GM19043 (cell line): ENCODE measurements around the gene SH3BP1.
"Not testable (repeated sequence)": the region's sequence is repeated elsewhere in the genome, so short reads cannot be mapped to it uniquely, and the experiment has no call there.

Source experiments
- ATAC-seq: cut with Tn5 transposase; IDR thresholded peaks from one replicate; pipeline ENCODE4 v1.9.1; 2021; ENCODE audit warnings: low read depth; ENCODE audit not compliant: unreplicated experiment

The SH3BP1 gene

DNA sequence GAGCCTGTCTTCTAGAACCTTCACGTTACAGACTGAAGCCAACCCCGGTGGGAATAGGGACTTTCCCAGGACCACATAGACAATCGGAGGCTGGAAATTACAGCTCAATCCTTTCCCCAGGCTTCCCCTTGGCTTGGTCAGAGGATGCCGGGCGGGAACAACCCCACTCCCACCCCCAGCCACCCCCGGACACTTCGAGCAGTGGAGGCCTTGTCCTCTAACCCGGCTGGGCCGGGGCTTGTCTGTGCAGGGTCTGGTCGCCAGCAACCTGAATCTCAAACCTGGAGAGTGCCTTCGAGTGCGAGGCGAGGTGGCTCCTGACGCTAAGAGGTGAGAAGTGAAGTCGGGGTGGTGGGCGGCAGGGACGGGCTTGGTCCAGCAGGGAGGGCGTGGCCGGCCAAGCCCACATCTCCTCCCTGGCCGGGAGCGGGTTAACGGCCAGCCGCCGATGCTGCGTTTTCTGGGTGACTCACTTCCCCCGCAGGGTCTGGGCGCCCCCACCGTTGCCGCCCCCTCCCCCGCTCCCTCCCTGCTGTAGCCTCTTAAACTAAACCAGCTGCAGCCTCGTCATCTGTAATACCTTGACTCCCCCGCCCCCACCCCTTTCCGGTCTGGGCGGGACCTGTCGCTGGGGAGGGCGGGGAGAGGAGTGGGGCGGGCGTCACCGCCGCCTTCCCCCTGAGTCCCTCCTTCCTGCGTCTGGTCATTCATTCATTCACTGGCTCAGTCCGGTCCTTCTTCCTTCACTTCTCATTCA lies 37.4 kb downstream of the SH3BP1 start:
- ATAC-seq, result no peak

- ATAC-seq, result no peak
These were observed 38.1 kb downstream of the SH3BP1 start for GRCh38 chr22:37677493-37677974.

DNA sequence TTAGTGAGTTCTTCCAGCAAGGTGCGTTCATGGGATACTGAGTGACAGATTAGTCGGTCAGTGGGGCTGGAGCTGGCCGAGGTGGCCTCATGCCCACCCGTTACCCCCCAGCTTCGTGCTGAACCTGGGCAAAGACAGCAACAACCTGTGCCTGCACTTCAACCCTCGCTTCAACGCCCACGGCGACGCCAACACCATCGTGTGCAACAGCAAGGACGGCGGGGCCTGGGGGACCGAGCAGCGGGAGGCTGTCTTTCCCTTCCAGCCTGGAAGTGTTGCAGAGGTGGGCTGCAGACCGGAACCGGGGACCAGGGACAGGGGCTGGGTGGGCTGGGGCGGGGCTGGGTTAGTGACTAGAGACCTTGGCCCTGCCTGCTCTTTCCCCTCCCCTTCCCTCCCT lies 38.9 kb downstream of the SH3BP1 start:
- ATAC-seq, result no peak

DNA sequence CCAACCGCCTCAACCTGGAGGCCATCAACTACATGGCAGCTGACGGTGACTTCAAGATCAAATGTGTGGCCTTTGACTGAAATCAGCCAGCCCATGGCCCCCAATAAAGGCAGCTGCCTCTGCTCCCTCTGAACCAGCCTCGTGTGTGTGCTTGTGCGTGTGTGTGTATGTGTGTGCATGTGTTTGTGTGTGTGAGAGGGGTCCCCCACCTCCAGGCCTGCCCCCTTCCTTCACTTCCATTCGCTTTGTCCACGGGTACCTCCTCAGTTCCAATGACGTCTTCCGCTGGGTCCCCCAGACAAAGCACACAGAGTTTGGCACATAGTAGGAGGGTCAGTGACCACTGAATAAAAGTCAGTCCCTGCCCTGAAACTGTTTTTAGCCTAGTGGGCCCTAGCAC lies 40.2 kb downstream of the SH3BP1 start:
- no peak for ATAC-seq

- ATAC-seq, result no peak
These were observed 40.9 kb downstream of the SH3BP1 start for GRCh38 chr22:37680191-37680851.

- no peak for ATAC-seq
These were observed 41.5 kb downstream of the SH3BP1 start for GRCh38 chr22:37681001-37681424.

- no peak for ATAC-seq
These were observed 42.1 kb downstream of the SH3BP1 start for GRCh38 chr22:37681556-37682049.

- ATAC-seq, result no peak
These were observed 45.5 kb downstream of the SH3BP1 start for GRCh38 chr22:37684803-37685615.

DNA sequence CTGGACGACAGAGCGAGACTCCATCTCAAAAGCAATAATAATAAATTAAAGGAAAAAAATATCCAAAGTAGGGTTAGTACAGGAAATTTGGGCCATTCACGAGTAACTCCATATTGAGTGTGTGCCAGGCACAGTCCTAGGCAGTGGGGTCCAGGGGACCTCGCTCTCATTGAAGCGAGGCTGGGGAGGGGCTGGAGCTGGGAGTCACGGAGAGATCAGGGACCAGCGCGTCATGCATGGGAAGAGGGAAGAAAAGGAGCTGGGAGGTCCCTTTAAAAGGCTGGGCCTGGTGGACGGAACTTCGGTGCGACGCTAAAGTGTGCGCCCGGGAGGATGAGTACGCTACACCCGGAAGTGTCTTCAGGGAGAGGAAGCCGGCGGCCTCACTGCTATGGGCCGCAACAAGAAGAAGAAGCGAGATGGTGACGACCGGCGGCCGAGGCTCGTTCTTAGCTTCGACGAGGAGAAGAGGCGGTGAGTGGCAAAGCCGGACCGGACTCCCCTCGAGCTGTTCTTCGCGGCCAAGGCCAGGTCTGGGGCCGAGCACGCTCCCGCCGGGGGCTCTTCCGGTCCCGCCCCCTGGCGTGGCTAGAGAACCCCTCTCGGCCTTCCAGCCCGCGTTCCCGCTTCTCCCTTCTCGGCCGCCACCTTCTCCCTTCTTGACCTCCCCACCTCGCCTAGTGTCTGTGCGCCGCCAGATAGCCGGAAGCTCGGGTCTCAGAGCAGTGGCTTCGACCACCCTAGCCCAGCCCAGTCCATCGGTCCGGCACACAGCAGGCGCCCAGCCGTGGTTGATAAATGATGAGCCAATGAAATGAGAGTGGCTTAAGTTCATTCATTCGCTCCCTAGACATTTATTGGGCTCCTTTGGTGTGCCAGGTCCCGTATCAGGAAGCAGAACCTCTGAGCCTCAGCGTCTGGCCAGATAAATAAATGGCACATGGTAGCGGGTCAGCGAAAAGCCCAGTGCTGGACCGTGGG lies 46.8 kb downstream of the SH3BP1 start, which contains the start of gene NOL12:
Gene NOL12, plus strand, starts transcription at position 342 of the 981 bp plus-strand sequence. Its CDS starts 50 bp downstream, at position 392.
- ATAC-seq, result peak; percentile 53

GRCh38 chr22:37690407-37690806 lies 50.9 kb downstream of the SH3BP1 start:
- ATAC-seq, result no peak

DNA sequence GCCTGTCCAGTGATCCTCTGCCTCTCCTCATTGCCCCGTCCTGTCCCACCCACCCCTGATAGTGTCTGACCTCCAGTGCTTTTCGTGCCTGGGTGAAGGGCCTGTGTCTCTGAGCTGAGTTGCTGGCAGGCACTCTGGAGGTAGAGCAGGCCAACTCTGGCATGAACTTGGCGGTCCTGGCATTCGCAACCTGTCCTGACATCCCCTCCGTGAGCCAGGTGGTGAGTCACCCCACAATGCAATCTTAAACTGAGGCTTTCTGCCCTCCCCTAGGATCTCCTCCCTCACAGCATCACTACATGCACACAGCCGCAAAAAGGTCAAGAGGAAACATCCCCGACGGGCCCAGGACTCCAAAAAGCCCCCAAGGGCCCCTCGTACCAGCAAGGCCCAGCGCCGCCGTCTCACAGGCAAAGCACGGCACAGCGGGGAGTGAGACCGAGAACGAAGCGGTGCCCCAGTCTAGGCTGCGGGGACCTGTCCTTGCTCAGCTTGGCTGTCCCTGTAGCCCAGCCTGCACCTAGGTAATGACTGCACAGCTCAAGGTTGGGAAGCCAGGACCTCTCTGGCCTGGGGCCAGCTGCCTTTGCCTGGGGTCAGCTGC lies 51.5 kb downstream of the SH3BP1 start:
- ATAC-seq, result no peak

- no peak for ATAC-seq
These were observed 53.3 kb downstream of the SH3BP1 start for GRCh38 chr22:37692627-37693285.

DNA sequence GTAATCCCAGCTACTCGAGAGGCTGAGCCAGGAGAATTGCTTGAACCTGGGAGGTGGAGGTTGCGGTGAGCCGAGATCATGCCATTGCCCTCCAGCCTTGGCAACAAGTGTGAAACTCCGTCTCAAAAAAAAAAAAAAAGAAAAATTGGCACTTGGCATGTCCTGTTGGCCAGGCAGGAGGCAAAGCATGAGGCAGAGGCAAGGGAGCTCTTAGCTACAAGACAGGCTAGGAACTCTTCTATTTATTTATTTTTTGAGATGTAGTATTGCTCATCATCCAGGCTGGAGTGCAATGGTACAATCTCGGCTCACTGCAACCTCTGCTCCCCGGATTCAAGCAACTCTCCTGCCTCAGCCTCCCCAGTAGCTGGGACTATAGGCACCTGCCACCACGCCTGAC lies 54.7 kb downstream of the SH3BP1 start:
- not testable (repeated sequence) for ATAC-seq

- ATAC-seq, result peak; percentile 7
These were observed 56.8 kb downstream of the SH3BP1 start for GRCh38 chr22:37696260-37696656.

- peak; percentile 70 for ATAC-seq
These were observed 57.4 kb downstream of the SH3BP1 start, which contains the start of gene TRIOBP for GRCh38 chr22:37696657-37697537. Gene TRIOBP, plus strand, starts transcription at chr22:37697048. Its CDS starts 4,318 bp downstream, at chr22:37701366.

GRCh38 chr22:37697538-37697835 lies 58.0 kb downstream of the SH3BP1 start:
- ATAC-seq, result no peak

- ATAC-seq, result no peak
These were observed 61.8 kb downstream of the SH3BP1 start for GRCh38 chr22:37701141-37701786.
